H9 (cell line): ENCODE results near the gene WDFY3. TPM values are rescaled to one million over a fixed set of nuclear protein-coding genes. Genes with fewer than 3 reads are reported as not detected.

Source experiments
- DNase-seq: peaks from one replicate; pipeline ENCODE4 v3.0.0-alpha.2; 2017
- H2AFZ ChIP-seq: one replicate; pipeline ENCODE4 v1.6.1; 2013; ENCODE audit warnings: mild to moderate bottlenecking, low read length, control low read depth, moderate library complexity
- H2AK5ac ChIP-seq: 2 replicates; pipeline ENCODE4 v1.6.1; 2013; ENCODE audit warnings: low read length, control low read depth, mixed read lengths; ENCODE audit not compliant: insufficient read length
- H2BK120ac ChIP-seq: one replicate; pipeline ENCODE4 v1.6.1; 2013; ENCODE audit warnings: low read depth, mild to moderate bottlenecking, low read length, control low read depth, inconsistent platforms; ENCODE audit not compliant: poor library complexity, severe bottlenecking
- H2BK12ac ChIP-seq: 2 replicates; pipeline ENCODE4 v1.6.1; 2013; ENCODE audit warnings: low read length, control low read depth, mixed read lengths, low read depth; ENCODE audit not compliant: insufficient read length
- H2BK15ac ChIP-seq: 2 replicates; pipeline ENCODE4 v1.6.1; 2013; ENCODE audit warnings: low read depth, low read length, control low read depth
- H2BK20ac ChIP-seq: one replicate; pipeline ENCODE4 v1.6.1; 2013; ENCODE audit warnings: low read depth, mild to moderate bottlenecking, low read length, control low read depth, inconsistent platforms; ENCODE audit not compliant: poor library complexity, severe bottlenecking
- H2BK5ac ChIP-seq: 2 replicates; pipeline ENCODE4 v1.6.1; 2013; ENCODE audit warnings: low read length, control low read depth, mixed read lengths; ENCODE audit not compliant: insufficient read length
- H3K14ac ChIP-seq: 2 replicates; pipeline ENCODE4 v1.6.1; 2013; ENCODE audit warnings: low read length, control low read depth; ENCODE audit not compliant: insufficient read depth
- H3K18ac ChIP-seq: 2 replicates; pipeline ENCODE4 v1.6.1; 2013; ENCODE audit warnings: low read depth, mild to moderate bottlenecking, mixed read lengths, low read length, control low read depth; ENCODE audit not compliant: insufficient read length
- H3K23ac ChIP-seq: 2 replicates; pipeline ENCODE4 v1.6.1; 2013; ENCODE audit warnings: low read length, control low read depth, mixed read lengths, low read depth; ENCODE audit not compliant: insufficient read length
- H3K23me2 ChIP-seq: 2 replicates; pipeline ENCODE4 v1.6.1; 2013; ENCODE audit warnings: low read depth, mild to moderate bottlenecking, mixed read lengths, low read length, control low read depth; ENCODE audit not compliant: insufficient read length, poor library complexity, severe bottlenecking
- H3K27ac ChIP-seq: 2 replicates; pipeline ENCODE4 v1.5.1; 2013; ENCODE audit warnings: low read length, control low read depth, mixed read lengths, low read depth; ENCODE audit not compliant: insufficient read length
- H3K27me3 ChIP-seq: 2 replicates; pipeline ENCODE4 v1.6.1; 2013; ENCODE audit warnings: low read length, control low read depth, inconsistent platforms; ENCODE audit not compliant: insufficient read depth
- H3K4ac ChIP-seq: 2 replicates; pipeline ENCODE4 v1.6.1; 2013; ENCODE audit warnings: low read depth, mild to moderate bottlenecking, control low read depth, inconsistent platforms, low read length, moderate library complexity
- H3K4me1 ChIP-seq: 2 replicates; pipeline ENCODE4 v1.6.1; 2013; ENCODE audit warnings: low read length, control low read depth, inconsistent platforms; ENCODE audit not compliant: insufficient read depth
- H3K4me2 ChIP-seq: 2 replicates; pipeline ENCODE4 v1.6.1; 2013; ENCODE audit warnings: low read length, control low read depth, mixed read lengths; ENCODE audit not compliant: insufficient read length, insufficient read depth
- H3K56ac ChIP-seq: 2 replicates; pipeline ENCODE4 v1.6.1; 2013; ENCODE audit warnings: low read depth, mild to moderate bottlenecking, mixed read lengths, low read length, control low read depth; ENCODE audit not compliant: insufficient read length
- H3K79me1 ChIP-seq: 2 replicates; pipeline ENCODE4 v1.6.1; 2013; ENCODE audit warnings: low read depth, mild to moderate bottlenecking, moderate library complexity, low read length, control low read depth, inconsistent platforms; ENCODE audit not compliant: insufficient read depth, poor library complexity, severe bottlenecking
- H3K79me2 ChIP-seq: 2 replicates; pipeline ENCODE4 v1.6.1; 2013; ENCODE audit warnings: low read length, control low read depth, inconsistent platforms; ENCODE audit not compliant: insufficient read depth
- H3K9ac ChIP-seq: 2 replicates; pipeline ENCODE4 v1.6.1; 2013; ENCODE audit warnings: low read length, control low read depth, mixed read lengths; ENCODE audit not compliant: insufficient read length; ENCODE audit errors: extremely low read depth
- H3K9me3 ChIP-seq: one replicate; pipeline ENCODE4 v1.6.1; 2013; ENCODE audit warnings: low read depth, low read length, inconsistent platforms; ENCODE audit not compliant: control insufficient read depth
- H3T11ph ChIP-seq: one replicate; pipeline ENCODE4 v1.6.1; 2013; ENCODE audit warnings: mild to moderate bottlenecking, low read length, control low read depth, inconsistent platforms
- H4K20me1 ChIP-seq: one replicate; pipeline ENCODE4 v1.6.1; 2013; ENCODE audit not compliant: control insufficient read depth, insufficient read length, insufficient read depth
- H4K5ac ChIP-seq: 2 replicates; pipeline ENCODE4 v1.6.1; 2013; ENCODE audit warnings: low read depth, mild to moderate bottlenecking, mixed read lengths, low read length, control low read depth; ENCODE audit not compliant: insufficient read length
- H4K8ac ChIP-seq: replicated peaks from 2 replicates; pipeline ENCODE4 v1.6.1; 2013; ENCODE audit warnings: low read length, control low read depth, mixed read lengths, low read depth; ENCODE audit not compliant: insufficient read length
- H4K91ac ChIP-seq: 2 replicates; pipeline ENCODE4 v1.6.1; 2013; ENCODE audit warnings: low read depth, mild to moderate bottlenecking, moderate library complexity, mixed read lengths, low read length, control low read depth; ENCODE audit not compliant: insufficient read length
- H3K27ac Mint-ChIP-seq, 3 experiments: 2 replicates in 2 of 3; 3 replicates in 1 of 3; pipeline ENCODE4 v1.8.0; 2020 to 2021; ENCODE audit warnings: mixed read lengths in 3 of 3, mild to moderate bottlenecking in 1 of 3, moderate library complexity in 1 of 3
- H3K27me3 Mint-ChIP-seq: 2 replicates; pipeline ENCODE4 v1.8.0; 2021; ENCODE audit warnings: low read depth, mild to moderate bottlenecking, moderate library complexity, mixed read lengths
- H3K36me3 Mint-ChIP-seq, 3 experiments: 2 replicates in 2 of 3; 3 replicates in 1 of 3; pipeline ENCODE4 v1.8.0; 2020 to 2021; ENCODE audit warnings: low read depth in 3 of 3, mixed read lengths in 3 of 3; ENCODE audit not compliant: insufficient read depth in 1 of 3
- H3K4me1 Mint-ChIP-seq, 2 experiments: 2 replicates each; pipeline ENCODE4 v1.8.0; 2020; ENCODE audit warnings: mixed read lengths in 2 of 2
- H3K4me3 Mint-ChIP-seq, 2 experiments: 2 replicates in 1 of 2; 3 replicates in 1 of 2; pipeline ENCODE4 v1.8.0; 2020 to 2021; ENCODE audit warnings: mild to moderate bottlenecking in 2 of 2, mixed read lengths in 2 of 2, moderate library complexity in 1 of 2
- H3K9me3 Mint-ChIP-seq, 2 experiments: 2 replicates in 1 of 2; 3 replicates in 1 of 2; pipeline ENCODE4 v1.8.0; 2020; ENCODE audit warnings: mild to moderate bottlenecking in 2 of 2, mixed read lengths in 2 of 2, moderate library complexity in 1 of 2
- WGBS: extraction: QIAGEN DNeasy Blood & Tissue Kit; methylation state at CpG from one replicate; pipeline ENCODE4 v1.1.7; 2013; ENCODE audit warnings: missing lambda C conversion rate, low lambda C conversion rate, mixed read lengths; ENCODE audit not compliant: insufficient read length; ENCODE audit errors: extremely low coverage; 5-methylcytosine and 5-hydroxymethylcytosine counted together
- total RNA-seq: library from RNA; stranded (reverse); gene quantifications from 2 replicates; pipeline ENCODE4 v1.2.1, GENCODE V29; 2021
- TF ChIP-seq, protein P1 (sequence below): fragments of 200-600 bp; sonication (generic); conservative IDR thresholded peaks from 3 replicates; pipeline ENCODE4 v1.8.0; 2021; ENCODE audit warnings: antibody characterized with exemption, mild to moderate bottlenecking

WDFY3 gene
- total RNA-seq, 1 experiment from 2014 or later: 54.6 TPM

- Mint-ChIP-seq H3K27me3 (no peaks in the 10 kb centered on the region), H3K27ac (no peak overlapping the region; a peak in 1 of 7 replicates), H3K36me3 (peaks cover 27 to 29% (median 28%) of the 10 kb centered on the region in 3 experiments), H3K4me1 (peaks cover 27% of the 10 kb centered on the region in 2 experiments), H3K4me3 (no peak overlapping the region), H3K9me3 (peaks cover 3 to 6% of the 10 kb centered on the region in 2 experiments; a peak in 4 of 5 replicates)
- Histone ChIP-seq H3K4me2 (no peak overlapping the region), H2BK5ac (no peak overlapping the region), H3K23ac (no peak overlapping the region), H3K27me3 (no peaks in the 10 kb centered on the region), H3K9me3 (no peaks in the 10 kb centered on the region), H4K20me1 (no peaks in the 10 kb centered on the region), H4K91ac (no peak overlapping the region), H3K27ac (no peak overlapping the region), H2AFZ (no peak overlapping the region), H2BK12ac (no peak overlapping the region), H3T11ph (no peak overlapping the region), H2BK20ac (no peak overlapping the region), H2BK120ac (no peak overlapping the region), H3K4me1 (peaks cover 3% of the 10 kb centered on the region; the same call in 1 of the 2 replicates), H3K23me2 (no peaks in the 10 kb centered on the region), H3K4ac (no peak overlapping the region), H3K14ac (no peak overlapping the region), H3K79me1 (no peaks in the 10 kb centered on the region), H2BK15ac (no peak overlapping the region), H3K9ac (no peak overlapping the region), H3K79me2 (no peaks in the 10 kb centered on the region; the same call in 1 of the 2 replicates), H3K56ac (no peak overlapping the region), H3K18ac (no peak overlapping the region), H2AK5ac (no peak overlapping the region), H4K8ac (no peak overlapping the region), H4K5ac (no peak overlapping the region)
- WGBS: 100% methylated on average over 1 of the region's 1 CpG
- no peak for DNase-seq
- TF ChIP-seq, protein P1, sequence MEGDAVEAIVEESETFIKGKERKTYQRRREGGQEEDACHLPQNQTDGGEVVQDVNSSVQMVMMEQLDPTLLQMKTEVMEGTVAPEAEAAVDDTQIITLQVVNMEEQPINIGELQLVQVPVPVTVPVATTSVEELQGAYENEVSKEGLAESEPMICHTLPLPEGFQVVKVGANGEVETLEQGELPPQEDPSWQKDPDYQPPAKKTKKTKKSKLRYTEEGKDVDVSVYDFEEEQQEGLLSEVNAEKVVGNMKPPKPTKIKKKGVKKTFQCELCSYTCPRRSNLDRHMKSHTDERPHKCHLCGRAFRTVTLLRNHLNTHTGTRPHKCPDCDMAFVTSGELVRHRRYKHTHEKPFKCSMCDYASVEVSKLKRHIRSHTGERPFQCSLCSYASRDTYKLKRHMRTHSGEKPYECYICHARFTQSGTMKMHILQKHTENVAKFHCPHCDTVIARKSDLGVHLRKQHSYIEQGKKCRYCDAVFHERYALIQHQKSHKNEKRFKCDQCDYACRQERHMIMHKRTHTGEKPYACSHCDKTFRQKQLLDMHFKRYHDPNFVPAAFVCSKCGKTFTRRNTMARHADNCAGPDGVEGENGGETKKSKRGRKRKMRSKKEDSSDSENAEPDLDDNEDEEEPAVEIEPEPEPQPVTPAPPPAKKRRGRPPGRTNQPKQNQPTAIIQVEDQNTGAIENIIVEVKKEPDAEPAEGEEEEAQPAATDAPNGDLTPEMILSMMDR: no peak
Observed at GRCh38 chr4:84924434-84924833, 42.1 kb downstream of the WDFY3 start.
